A172 (cell line): ENCODE results near the gene SRP19. TPM values are rescaled to one million over a fixed set of nuclear protein-coding genes. Genes with fewer than 3 reads are reported as not detected.

Source experiments
- total RNA-seq: library from RNA; depleted of rRNA; stranded (reverse); fragments of >200 nt; shearing (Covaris generic); gene quantifications from 2 replicates; pipeline ENCODE4 v1.2.3, GENCODE V29; 2014; rRNA removed

Gene SRP19
- total RNA-seq, 1 experiment from 2014 or later = 224 TPM

Other genes starting within 250 kb of the SRP19 start
- gene APC, start 123.4 kb upstream of the SRP19 start, total RNA-seq = 36.7 and 49.4 TPM in 2 replicates
- gene REEP5, start 60.9 kb downstream of the SRP19 start, total RNA-seq = 31.6 and 36.0 TPM in 2 replicates
- gene DCP2, start 115.5 kb downstream of the SRP19 start, total RNA-seq = 35.7 and 41.7 TPM in 2 replicates